ENCODE results near the gene SLC4A11.

SLC4A11 gene

GRCh38 chr20:3239026-3239866 lies at the start of gene SLC4A11:
Gene SLC4A11 (minus strand): TSS chr20:3239190. CDS start chr20:3239137, 53 bp downstream.
- DNase-seq: peak; percentile 83

DNA sequence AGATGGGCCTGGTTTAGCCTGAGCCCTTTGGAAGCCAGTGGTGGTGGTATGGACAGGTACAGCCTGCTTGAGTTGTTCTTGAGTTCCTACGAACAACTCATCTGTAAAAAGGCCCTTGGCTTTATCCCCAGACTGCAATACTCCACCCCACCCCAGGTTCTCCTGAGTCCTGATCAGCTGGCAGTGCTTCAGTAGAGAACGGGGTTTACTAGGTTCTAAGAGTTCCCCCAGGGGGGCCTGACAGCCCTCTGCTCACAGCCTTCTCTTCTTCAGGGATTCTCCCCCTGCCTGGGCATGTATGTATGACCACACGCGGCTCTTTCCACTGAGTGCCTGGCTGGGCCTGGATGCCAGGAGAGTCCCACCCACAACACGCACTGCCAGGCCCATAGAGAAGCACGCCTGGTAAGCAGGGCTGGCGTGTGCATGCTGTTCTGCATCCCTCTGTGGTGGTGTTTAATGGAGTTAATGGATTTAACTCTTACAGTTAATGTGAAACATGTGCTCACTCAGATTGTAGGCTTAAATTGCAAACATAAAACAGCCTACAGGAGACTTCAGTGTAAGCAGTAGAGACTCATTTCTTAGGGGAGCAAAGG lies 44.3 kb upstream of the SLC4A11 start:
- no peak for DNase-seq

- no peak for DNase-seq
These were observed 43.6 kb upstream of the SLC4A11 start for GRCh38 chr20:3282271-3283221.

- DNase-seq: no peak
These were observed 42.4 kb upstream of the SLC4A11 start for GRCh38 chr20:3281437-3281836.

- DNase-seq: no peak
These were observed 40.8 kb upstream of the SLC4A11 start for GRCh38 chr20:3279761-3280160.

DNA sequence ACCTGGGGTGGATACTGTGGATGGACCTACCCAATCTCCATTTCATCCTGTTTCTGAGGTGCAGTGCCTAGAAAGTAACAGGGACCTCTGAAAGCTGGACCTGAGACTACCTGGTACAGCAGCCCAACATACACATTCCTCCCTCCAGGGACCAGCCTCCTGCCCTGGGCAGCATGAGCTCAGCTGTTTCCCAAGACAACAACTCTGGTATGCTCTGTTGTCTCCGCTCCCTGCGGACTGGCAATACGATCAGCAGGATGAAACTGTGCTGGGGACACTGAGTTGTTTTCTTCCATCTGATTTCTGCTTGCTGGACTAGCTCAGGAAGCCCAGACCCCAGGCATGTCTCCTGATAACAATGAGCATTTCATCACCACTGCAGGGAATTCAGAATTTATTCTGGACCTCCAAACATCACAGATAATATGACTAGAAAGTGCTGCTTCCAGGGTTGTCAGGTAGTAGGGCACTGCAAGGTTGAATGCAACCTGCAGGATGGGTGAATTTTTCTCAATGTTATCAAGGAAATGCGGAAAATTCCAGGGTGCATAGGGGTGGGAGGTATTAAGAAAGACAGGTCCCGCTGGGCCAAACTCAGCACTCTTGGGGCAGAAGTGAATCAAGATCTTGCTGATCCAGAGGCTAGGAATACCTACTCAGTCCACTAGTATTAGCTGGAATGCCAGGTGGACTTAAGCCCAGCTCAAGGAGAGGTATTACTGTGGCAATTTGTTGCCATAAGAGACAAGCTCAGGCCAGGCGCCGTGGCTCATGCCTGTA lies 38.9 kb upstream of the SLC4A11 start:
- no peak for DNase-seq

DNA sequence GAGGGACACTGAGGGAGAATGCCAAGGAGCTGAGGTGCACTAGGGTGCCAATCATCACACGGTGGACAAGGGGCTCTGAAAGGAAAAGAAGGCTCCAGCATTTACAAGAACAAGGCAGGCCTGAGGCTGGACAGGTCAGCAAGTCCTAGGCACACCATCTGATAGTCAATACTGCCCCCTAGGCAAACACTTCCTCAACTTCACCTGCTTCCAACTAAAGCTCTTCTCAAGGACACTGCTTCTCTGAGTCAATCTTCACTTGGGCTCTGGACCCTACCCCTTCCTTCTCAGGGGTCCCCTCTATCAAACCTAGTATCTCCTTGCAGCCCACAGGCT lies 37.7 kb upstream of the SLC4A11 start:
- peak; percentile 11 for DNase-seq

- no peak for DNase-seq
These were observed 37.1 kb upstream of the SLC4A11 start for GRCh38 chr20:3275966-3276679.

DNA sequence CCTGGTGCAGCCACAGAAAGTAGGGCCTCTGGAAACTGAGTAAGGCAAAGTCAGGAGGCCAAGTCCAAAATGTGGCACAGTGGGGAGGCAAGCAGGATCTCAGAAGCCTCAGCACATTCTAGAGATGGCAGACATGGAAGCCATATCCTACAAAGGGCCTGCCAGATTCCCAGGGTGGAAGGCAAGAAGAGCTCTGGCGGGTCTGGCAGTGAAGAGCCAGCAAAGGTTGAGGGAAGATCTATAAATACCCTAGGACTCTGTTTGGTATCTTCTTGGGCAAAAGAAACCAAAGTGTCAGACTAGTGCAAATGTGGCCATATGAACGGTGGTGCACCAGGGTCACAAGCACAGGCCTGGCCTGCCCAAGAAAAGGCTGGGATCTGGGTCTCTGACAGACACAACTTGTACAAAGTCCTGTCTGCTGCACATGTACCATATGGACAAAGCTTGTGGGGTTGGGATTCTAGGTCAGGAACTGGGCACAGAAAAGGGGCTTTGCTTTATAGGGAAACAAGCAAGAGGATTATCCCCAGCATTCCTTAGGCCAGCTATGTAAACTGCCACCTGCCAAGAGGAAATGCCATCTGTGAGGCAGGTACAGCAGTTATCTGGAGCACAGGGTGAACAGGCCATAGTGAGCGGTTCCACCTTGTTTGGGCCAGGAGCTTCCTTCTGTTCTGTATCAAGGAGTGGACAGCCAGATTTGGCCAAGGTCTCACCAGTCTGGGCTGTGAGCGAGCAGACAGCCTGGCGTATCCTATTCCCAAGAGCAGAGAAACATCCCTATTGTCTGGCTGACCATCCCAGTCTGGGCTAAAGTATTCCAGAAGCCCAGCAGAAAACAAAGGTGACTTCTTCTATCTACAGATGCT lies 36.3 kb upstream of the SLC4A11 start:
- no peak for DNase-seq

DNA sequence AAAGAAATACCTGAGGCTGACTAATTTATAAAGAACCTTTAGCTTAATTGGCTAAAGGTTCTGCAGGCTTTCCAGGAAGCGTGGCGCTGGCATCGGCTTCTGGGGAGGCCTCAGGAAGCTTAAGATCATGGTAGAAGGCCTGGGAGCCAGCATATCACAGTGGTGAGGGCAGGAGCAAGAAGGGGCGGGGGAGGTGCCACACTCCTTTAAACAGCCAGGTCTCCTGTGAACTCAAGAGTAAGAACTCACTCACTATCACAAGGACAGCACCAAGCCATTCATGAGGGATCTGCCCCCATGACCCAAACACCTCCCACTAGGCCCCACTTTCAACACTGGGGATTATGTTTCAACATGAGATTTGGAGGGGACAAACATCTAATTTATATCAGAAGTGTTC lies 34.4 kb upstream of the SLC4A11 start:
- no peak for DNase-seq

- DNase-seq: no peak
These were observed 31.1 kb upstream of the SLC4A11 start for GRCh38 chr20:3270051-3270450.

GRCh38 chr20:3262566-3262965 lies 23.6 kb upstream of the SLC4A11 start:
- DNase-seq: no peak

DNA sequence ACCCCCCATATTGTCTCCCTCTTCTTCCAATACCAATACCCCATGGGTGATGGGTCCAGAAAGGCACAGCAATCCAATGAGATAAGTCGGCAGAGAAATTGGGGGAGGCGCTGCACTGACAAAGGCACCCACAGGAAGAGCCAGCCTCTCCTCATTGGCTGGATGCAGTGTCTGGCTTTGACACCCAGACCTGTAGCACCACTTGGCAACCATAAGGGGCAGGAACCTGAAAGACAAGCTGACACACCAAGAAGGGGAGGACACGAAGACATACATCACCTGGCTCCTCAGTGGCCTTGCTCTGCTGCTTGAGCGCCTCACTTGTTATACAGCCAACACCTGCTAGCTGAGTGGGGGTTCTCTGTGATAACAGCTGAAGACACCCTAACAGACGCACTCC lies 19.4 kb upstream of the SLC4A11 start:
- DNase-seq: no peak

DNA sequence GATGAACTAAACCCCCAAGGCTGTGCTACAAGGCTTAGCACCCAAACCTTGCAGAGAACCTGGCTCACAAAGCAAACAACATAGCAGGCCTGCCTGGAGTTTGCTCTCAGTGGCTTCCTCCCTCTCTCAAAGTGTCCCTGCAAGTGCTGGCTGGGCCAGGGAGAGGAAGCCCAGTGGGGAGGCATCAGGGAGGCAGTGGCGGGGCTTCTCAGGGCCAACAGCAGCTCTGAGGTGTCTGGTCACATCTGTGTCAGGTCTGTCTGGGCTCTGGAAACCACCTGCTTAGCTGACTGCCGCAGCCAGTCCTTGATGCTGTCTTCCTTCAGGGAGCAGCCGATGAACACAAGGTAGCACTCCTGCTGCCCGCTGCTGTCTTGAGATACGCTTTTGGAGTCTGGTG lies 16.7 kb upstream of the SLC4A11 start:
- no peak for DNase-seq

- no peak for DNase-seq
These were observed 12.8 kb upstream of the SLC4A11 start for GRCh38 chr20:3251806-3252205.

DNA sequence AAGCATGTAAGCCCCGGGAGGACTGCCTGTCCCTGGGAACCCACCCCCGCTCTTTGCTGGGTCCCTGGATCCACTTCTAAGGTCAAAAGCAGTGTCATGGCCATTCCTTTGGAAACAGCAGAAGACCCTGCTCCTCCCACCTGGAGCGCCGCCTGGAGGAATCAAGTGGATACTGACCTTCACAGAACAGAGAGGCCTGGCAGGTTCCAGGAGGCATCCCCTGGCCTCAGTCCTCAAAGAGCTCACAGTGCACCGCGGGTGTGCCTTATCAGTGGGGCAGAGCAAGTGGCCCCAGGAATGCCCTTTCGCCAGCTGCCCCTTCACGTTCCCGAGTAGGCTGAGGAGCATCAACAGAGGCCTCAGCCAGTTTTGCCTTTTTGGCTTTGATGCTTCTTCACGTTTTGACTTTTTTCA lies 11.1 kb upstream of the SLC4A11 start:
- no peak for DNase-seq

- no peak for DNase-seq
These were observed 10.0 kb upstream of the SLC4A11 start for GRCh38 chr20:3248993-3249347.

DNA sequence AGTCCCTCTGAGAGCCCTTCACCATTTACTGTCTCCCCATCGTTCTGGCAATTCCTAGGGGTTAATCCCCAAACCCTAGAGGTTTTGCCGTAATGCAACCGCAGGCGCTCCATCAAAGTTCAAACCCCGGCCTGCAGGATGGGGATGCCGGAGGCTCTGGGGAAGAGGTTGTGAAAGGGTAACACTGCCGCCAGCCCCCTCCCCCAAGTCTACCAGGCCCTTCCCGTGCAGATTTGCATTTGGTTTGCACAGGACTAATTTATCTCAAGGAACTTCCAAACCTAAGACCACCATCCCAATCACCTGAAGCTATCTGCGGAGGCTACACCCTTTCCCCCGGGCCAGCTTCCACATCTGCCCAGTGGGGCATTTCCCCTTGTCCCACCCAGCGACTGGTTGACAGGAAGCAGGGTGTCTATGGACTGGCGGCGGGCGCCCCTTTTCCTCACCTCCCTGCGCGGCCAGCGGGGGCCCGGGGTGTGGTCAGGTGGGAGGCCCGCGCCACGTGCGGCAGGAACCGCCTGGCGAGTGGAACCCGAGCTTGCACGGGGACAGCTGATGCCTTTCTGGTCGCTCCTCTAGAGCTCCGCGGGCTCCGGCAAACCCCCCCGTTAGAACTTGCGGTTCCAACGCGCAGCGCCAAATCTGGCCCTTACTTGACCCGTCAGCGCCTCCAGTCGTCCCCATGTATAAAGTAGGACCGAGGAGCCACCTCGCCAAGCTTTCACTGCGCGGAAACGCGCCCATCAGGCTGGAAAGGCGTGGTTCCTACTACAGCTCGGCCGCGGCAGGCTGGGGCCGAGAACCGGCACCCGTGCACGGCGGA lies 9.4 kb upstream of the SLC4A11 start:
- DNase-seq: peak; percentile 26

GRCh38 chr20:3247638-3248037 lies 8.6 kb upstream of the SLC4A11 start:
- no peak for DNase-seq

GRCh38 chr20:3246682-3247081 lies 7.7 kb upstream of the SLC4A11 start:
- DNase-seq: no peak

Measured in suppressor macrophage treated with lipopolysaccharide for 4 hours (primary cell).